Suprapubic skin (tissue), 4 donors: ENCODE measurements around the gene ARHGAP44. TPM values are rescaled to one million over a fixed set of nuclear protein-coding genes. Genes with fewer than 3 reads are reported as not detected.
"Not testable (repeated sequence)": the region's sequence is repeated elsewhere in the genome, so short reads cannot be mapped to it uniquely, and the experiment has no call there.

ENCODE experiments used
- DNase-seq, 2 donors: peaks; one replicate each; pipeline ENCODE4 v3.0.0-alpha.2; 2019; ENCODE audit warnings: low spot score in 2 of 2
- H3K27ac ChIP-seq: fragments of 200-600 bp; sonication (generic); one replicate; pipeline ENCODE4 v1.5.1; 2019
- H3K27me3 ChIP-seq: fragments of 200-600 bp; sonication (generic); one replicate; pipeline ENCODE4 v1.5.1; 2019
- H3K36me3 ChIP-seq: fragments of 200-600 bp; sonication (generic); one replicate; pipeline ENCODE4 v1.5.1; 2019
- H3K4me1 ChIP-seq: fragments of 200-600 bp; sonication (generic); one replicate; pipeline ENCODE4 v1.5.1; 2019
- H3K4me3 ChIP-seq: fragments of 200-600 bp; sonication (generic); one replicate; pipeline ENCODE4 v1.5.1; 2019; ENCODE audit warnings: mild to moderate bottlenecking
- H3K9me3 ChIP-seq: fragments of 200-600 bp; sonication (generic); one replicate; pipeline ENCODE4 v1.5.1; 2019
- CTCF ChIP-seq, 2 donors: fragments of 200-600 bp in 1 of 2; fragments of 450-650 bp in 1 of 2; sonication (generic) in 1 of 2; IDR thresholded peaks; one replicate each; pipeline ENCODE4 v1.5.1; 2016 to 2019; ENCODE audit warnings: antibody characterized with exemption in 2 of 2, mild to moderate bottlenecking in 1 of 2, moderate library complexity in 1 of 2
- EP300 ChIP-seq: sonication (generic); formaldehyde crosslinking; IDR thresholded peaks from one replicate; pipeline ENCODE4 v1.6.1; 2017; ENCODE audit warnings: antibody characterized with exemption
- POLR2A ChIP-seq, 2 donors: fragments of 450-650 bp; IDR thresholded peaks; one replicate each; pipeline ENCODE4 v1.6.1; 2017; ENCODE audit warnings: antibody characterized with exemption in 2 of 2, mild to moderate bottlenecking in 2 of 2, moderate library complexity in 2 of 2
- POLR2AphosphoS5 ChIP-seq, 3 donors: sonication (generic); formaldehyde crosslinking; IDR thresholded peaks; one replicate each; pipeline ENCODE4 v1.6.1; 2017; ENCODE audit warnings: antibody characterized with exemption in 3 of 3
- WGBS: methylation state at CpG from one replicate; pipeline ENCODE4 v1.1.5; 2018; 5-methylcytosine and 5-hydroxymethylcytosine counted together
- total RNA-seq, 4 donors: library from RNA; depleted of rRNA; stranded (reverse); fragments of >200 nt; gene quantifications; one replicate each; pipeline ENCODE4 v1.1.0, GENCODE V29; 2016

ARHGAP44 gene
- total RNA-seq, 4 donors from 2014 or later = 3.5 to 7.1 (median 5.3) TPM

- 5% methylated on average over 16 of the region's 40 CpGs for WGBS
- DNase-seq = no peak
Observed at GRCh38 chr17:12974005-12974531, 184.8 kb downstream of the ARHGAP44 start.

GRCh38 chr17:12977008-12977751 lies 187.9 kb downstream of the ARHGAP44 start:
- no peaks in the 10 kb centered on the region for H3K9me3 ChIP-seq
- peaks cover 18% of the 10 kb centered on the region for H3K4me1 ChIP-seq
- no peak overlapping the region for H3K4me3 ChIP-seq
- no peak overlapping the region for H3K27ac ChIP-seq
- no peak for DNase-seq
- no peaks in the 10 kb centered on the region for H3K27me3 ChIP-seq
- 48% methylated on average over 13 of the region's 13 CpGs for WGBS
- no peaks in the 10 kb centered on the region for H3K36me3 ChIP-seq
- TF ChIP-seq POLR2A (IDR thresholded peaks at IDR 0.05) (no peak), EP300 (no peak), CTCF (IDR thresholded peaks at IDR 0.05) (no peak), POLR2AphosphoS5 (IDR thresholded peaks at IDR 0.05) (no peak)

More at GRCh38 chr17:12974005-12974531, 184.8 kb downstream of the ARHGAP44 start:
- H3K27ac ChIP-seq = no peak overlapping the region
- peak overlapping the region; percentile 32 for H3K4me3 ChIP-seq
- TF ChIP-seq POLR2A (IDR thresholded peaks at IDR 0.05) = no peak
- TF ChIP-seq POLR2AphosphoS5 (IDR thresholded peaks at IDR 0.05) = no peak
- no peak for TF ChIP-seq CTCF (IDR thresholded peaks at IDR 0.05)
- TF ChIP-seq EP300 = no peak
- peaks cover 18% of the 10 kb centered on the region for H3K4me1 ChIP-seq
- peaks cover 3% of the 10 kb centered on the region for H3K27me3 ChIP-seq
- no peaks in the 10 kb centered on the region for H3K36me3 ChIP-seq
- H3K9me3 ChIP-seq = no peaks in the 10 kb centered on the region

- not testable (repeated sequence) for H3K9me3 ChIP-seq, H3K27me3 ChIP-seq, H3K27ac ChIP-seq, DNase-seq, H3K4me3 ChIP-seq, H3K36me3 ChIP-seq
- WGBS = 94% methylated on average over 6 of the region's 6 CpGs
- peaks cover 13% of the 10 kb centered on the region for H3K4me1 ChIP-seq
Observed at GRCh38 chr17:12978787-12979186, 189.5 kb downstream of the ARHGAP44 start.

DNA sequence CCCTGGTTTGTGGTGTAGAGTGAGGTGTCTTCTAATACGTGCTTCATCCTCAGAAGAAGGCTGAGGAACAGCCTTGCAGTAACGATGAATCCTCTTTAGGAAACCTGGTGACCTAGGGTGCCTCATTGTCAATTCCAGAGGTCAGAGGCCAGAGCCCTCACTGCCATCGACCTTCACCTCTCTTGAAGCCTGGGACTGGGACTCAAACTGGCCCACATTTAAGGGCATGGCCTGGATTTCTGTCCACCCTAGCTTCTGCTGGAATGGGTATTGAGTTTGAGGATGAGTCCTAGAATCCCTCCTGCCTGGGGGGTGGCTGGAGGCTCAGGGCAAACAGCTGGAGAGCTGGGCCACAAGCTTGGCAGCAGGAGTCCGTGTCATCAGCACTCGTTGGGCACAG lies 189.9 kb downstream of the ARHGAP44 start:
- Histone ChIP-seq H3K27ac (no peak overlapping the region), H3K9me3 (no peaks in the 10 kb centered on the region), H3K27me3 (no peaks in the 10 kb centered on the region), H3K36me3 (no peaks in the 10 kb centered on the region), H3K4me3 (no peak overlapping the region), H3K4me1 (peaks cover 10% of the 10 kb centered on the region)
- TF ChIP-seq POLR2AphosphoS5 (IDR thresholded peaks at IDR 0.05) (no peak), POLR2A (IDR thresholded peaks at IDR 0.05) (no peak), EP300 (no peak), CTCF (IDR thresholded peaks at IDR 0.05) (no peak)
- 85% methylated on average over 3 of the region's 5 CpGs for WGBS
- no peak for DNase-seq

- Histone ChIP-seq H3K36me3 (no peaks in the 10 kb centered on the region), H3K4me1 (peaks cover 14% of the 10 kb centered on the region), H3K9me3 (no peaks in the 10 kb centered on the region), H3K4me3 (no peak overlapping the region), H3K27ac (no peak overlapping the region), H3K27me3 (no peaks in the 10 kb centered on the region)
- WGBS = 94% methylated on average over 8 of the region's 12 CpGs
- no peak for DNase-seq
- TF ChIP-seq POLR2A (IDR thresholded peaks at IDR 0.05) (no peak), EP300 (no peak), POLR2AphosphoS5 (IDR thresholded peaks at IDR 0.05) (no peak), CTCF (IDR thresholded peaks at IDR 0.05) (no peak)
Observed at GRCh38 chr17:12979826-12980500, 190.7 kb downstream of the ARHGAP44 start.
